CD4-positive, alpha-beta T cell treated with Interleukin-4 for 4 hours (primary cell): ENCODE data around the gene ABCB6.
"Not testable (repeated sequence)": the region's sequence is repeated elsewhere in the genome, so short reads cannot be mapped to it uniquely, and the experiment has no call there.

Source experiments
- DNase-seq: peaks from one replicate; pipeline ENCODE4 v3.0.0-alpha.2; 2020

Gene ABCB6

GRCh38 chr2:219218732-219219701 lies at the start of gene ABCB6:
ABCB6 (minus strand) TSS chr2:219218958; CDS start chr2:219218673, 285 bp downstream.
- DNase-seq, result peak; percentile 86

GRCh38 chr2:219268294-219268693 lies 49.5 kb upstream of the ABCB6 start:
- no peak for DNase-seq

GRCh38 chr2:219266886-219267285 lies 48.1 kb upstream of the ABCB6 start:
- DNase-seq, result no peak

- DNase-seq, result no peak
Measured at GRCh38 chr2:219266232-219266631, 47.5 kb upstream of the ABCB6 start.

DNA sequence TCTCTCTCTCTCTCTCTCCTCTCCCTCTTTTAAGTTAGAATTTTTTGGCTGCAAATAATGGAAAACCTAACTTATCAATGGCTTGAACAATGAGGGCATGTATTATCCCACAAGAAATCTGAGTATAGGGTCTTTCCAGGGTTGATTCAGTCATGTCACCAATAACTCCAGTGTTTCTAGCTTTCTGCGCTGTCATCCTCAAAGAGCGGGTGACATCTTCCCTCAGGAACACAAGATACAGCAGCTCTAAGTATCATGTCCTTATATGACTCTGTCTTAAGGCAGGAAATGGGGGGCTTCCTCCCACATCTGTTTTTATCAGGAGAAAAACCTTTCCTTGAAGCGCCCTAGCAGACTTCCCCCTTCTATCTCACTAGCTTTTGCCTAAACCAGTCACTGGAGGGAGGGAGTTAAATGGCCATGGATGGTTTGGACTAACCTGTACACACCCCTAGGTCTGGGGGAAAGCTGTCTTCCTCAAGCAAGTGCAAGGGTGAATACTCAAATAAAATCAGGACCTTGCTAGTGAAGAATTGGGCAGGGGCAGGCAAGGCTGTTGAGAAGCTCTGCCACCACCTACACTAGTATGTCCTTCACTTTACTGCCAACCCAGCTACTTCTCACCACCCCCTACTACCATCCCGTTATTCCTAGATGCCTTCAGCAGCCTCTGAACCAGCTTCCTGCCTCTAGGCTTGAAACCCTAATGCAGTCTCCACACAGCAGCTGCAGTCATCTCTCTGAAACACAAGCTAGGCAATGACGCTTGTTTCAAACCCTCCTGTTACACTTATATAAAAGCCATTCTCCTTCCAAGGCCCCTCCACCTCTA lies 42.5 kb upstream of the ABCB6 start:
- DNase-seq, result no peak

DNA sequence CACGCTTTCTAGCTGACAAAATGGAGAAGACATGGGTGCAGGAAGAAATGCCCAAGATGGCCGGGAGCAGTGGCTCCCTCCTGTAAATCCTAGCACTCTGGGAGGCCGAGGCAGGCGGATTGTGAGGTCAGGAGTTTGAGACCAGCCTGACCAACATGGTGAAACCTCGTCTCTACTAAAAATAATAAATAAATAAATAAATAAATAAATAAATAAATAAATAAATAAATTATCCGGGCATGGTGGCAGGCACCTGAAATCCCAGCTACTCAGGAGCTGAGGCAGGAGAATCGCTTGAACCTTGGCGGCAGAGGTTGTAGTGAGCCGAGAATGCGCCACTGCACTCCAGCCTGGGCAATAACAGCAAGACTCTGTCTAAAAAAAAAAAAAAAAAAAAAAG lies 40.2 kb upstream of the ABCB6 start:
- DNase-seq, result not testable (repeated sequence)

- DNase-seq, result peak; percentile 60
Measured at GRCh38 chr2:219254590-219255201, 35.9 kb upstream of the ABCB6 start.

DNA sequence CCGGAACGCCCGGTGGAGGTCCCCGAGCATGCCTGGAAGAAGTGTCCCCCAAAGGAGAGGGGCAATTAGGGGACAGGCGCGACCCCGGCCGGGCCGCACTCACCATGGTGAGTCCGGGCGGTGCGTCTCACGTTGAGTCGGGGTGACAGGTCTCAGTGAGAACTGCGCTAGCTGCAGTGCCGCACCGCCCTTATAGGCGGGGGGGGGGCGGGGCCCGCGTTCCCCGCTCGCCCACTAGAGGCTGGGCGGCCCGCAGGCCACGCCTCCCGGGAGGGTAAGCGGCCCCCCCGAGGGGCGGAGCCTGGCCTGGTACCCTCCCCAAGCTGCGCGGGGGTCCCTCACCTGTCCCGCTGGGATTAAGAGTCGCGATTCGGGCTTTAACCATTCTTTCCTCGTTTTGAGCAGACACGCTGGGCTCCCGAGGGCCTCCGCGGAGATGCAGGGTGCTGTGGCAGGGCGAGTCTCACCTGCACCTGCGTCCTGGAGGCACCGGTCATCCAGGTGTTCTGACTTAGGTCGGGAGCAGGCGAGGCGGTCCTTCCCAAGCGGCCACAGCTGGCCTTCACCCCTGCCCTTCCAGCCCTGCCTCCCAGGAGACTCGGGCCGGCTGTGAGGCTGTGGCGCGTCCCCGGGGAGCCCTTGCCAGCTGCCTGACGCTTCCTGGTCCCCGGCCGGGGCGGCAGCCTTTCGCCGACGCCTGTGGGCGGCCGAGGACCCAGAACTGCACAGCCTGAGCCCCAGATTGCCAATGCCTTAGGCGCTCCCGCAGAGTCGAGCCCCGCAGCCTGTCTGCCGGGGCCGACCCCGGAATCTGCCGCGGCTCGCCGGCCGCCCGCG lies 35.2 kb upstream of the ABCB6 start, which contains the start of gene TUBA4A:
Gene TUBA4A, minus strand, starts transcription at position 166 of the 837 bp plus-strand sequence. Its CDS starts 60 bp downstream, at position 106.
- peak; percentile 88 for DNase-seq

GRCh38 chr2:219252900-219253752 lies 34.4 kb upstream of the ABCB6 start, which contains the start of gene TUBA4B:
TUBA4B (plus strand) TSS chr2:219253243; CDS start chr2:219253408, 165 bp downstream.
- DNase-seq, result no peak

- no peak for DNase-seq
Measured at GRCh38 chr2:219252570-219252899, 33.8 kb upstream of the ABCB6 start.

DNA sequence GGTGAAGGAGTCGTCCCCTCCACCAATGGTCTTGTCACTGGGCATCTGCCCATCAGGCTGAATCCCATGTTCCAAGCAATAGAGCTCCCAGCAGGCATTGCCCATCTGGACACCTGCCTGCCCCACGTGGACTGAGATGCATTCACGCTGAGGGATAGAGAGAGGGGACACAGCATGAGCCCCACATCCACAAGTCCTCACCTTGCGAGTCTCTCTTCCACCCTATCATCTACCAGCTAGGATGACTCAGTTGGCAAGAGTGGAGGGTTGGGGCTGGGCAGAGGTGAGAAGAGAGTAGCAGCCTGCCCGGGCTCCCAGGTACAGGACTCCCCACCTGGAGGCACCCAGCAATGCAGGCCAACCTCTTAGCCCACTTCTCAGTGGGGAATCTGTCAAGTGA lies 33.3 kb upstream of the ABCB6 start:
- peak; percentile 55 for DNase-seq

DNA sequence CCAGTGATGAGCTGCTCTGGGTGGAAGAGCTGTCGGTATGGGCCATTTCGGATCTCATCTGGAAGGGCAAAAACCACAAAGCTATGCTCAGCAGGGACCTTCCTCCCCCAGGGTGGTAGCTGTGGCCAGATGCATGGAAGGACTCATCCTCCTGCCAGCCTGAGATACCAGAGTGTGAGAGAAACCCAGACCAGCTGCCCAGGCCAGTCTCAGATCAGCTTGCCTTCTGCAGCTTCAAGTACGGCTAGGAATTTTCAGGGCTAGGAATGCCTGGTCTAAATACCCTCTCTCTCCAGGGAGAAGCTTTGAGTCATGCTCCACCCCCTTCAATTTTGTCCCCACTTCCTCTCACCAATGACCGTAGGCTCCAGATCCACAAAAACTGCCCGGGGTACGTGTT lies 32.9 kb upstream of the ABCB6 start:
- no peak for DNase-seq

GRCh38 chr2:219250049-219250781 lies 31.5 kb upstream of the ABCB6 start:
- no peak for DNase-seq

DNA sequence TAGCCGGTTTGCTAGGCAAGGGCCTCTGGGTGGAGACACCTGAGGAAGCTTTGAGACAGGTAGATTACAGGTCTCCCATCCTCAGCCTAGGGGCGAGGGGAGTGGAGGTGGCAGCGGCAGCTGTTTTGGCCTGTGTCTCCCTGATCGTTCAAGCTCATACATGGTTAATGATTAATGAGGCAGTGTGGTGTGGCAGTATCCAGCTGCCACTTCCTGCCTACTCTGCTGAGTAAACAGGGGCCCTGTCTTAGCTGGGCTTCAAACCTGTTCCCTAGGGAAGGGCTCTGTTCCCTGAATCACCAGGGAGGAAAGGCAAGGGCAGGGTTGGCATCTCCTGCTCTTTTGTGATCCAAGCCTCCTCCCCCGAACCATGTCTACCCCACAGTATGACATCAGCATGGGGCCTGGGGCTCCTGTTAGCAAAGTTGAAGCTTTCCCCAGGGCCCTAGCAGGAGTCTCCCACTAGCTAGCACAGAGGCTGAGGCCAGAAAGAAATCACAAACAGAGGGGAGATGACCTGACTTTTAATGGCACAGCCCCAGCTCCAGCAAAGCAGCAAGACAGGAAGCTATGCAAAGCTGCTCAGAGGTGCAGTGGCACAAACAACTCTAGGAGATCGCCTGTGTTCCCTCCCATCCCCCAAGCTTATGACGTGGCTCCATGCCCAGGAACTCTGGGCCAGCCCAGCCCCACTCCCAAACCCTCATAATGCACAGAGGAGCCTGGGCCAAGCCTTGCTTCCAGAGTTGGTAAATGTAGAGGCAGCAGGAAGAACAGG lies 30.6 kb upstream of the ABCB6 start:
- DNase-seq, result peak; percentile 65

DNA sequence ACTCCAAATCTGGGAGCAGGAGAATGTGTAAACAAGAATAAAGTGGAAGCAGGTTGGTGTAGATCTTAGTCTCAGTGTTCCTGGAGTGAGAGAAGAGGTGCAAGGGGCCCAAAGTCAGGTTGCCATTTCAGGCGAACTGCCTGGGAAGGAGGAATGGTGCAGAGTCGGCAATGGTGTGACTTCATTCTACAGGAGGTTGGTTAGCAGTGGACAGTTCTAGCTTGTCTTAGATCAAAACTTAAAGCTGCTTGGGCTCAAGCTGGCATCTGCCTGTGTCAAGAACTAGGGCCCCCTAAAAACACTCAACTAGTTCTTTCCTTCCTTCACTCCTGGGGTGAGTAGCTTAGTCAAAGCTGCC lies 30.1 kb upstream of the ABCB6 start:
- no peak for DNase-seq

GRCh38 chr2:219247678-219248642 lies 29.2 kb upstream of the ABCB6 start:
- DNase-seq, result peak; percentile 89

DNA sequence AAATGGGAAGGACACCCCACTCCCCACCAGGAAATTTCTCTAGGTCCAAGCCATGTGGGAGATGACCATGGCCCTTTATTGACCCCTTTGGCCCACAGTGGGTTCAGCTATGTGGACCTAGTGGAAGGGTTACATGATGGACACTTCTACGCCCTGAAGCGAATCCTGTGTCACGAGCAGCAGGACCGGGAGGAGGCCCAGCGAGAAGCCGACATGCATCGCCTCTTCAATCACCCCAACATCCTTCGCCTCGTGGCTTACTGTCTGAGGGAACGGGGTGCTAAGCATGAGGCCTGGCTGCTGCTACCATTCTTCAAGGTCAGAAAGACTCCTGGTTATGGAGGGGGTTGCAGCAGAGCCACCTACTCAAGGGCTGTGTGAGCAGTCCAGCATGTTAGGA lies 27.8 kb upstream of the ABCB6 start:
- no peak for DNase-seq

DNA sequence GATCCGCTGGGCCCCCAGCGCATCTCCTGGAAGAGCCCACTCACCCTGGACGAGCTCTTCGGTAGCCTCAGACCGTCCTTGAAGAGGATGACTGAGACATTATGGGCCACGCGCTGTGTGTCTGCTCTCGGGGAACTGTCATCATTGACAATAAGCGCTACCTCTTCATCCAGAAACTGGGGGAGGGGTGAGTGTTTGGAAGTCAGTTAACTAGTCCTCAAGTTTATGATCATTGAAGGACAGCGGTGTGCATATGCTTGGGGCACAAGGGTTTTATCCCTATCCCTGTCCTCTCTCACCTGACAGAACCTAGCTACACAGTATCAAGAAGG lies 27.1 kb upstream of the ABCB6 start:
- no peak for DNase-seq
